ENCODE measurements around the gene RBFOX2. TPM values are rescaled to one million over a fixed set of nuclear protein-coding genes. Genes with fewer than 3 reads are reported as not detected.
"Not testable (repeated sequence)": the region's sequence is repeated elsewhere in the genome, so short reads cannot be mapped to it uniquely, and the experiment has no call there.

RBFOX2 gene
- polyA plus RNA-seq, 1 donor: 190 TPM

- DNase-seq: no peak
Measured at GRCh38 chr22:35818897-35819296, 209.7 kb downstream of the RBFOX2 start.

GRCh38 chr22:35812600-35812999 lies 216.0 kb downstream of the RBFOX2 start:
- DNase-seq: no peak

GRCh38 chr22:35811670-35812069 lies 217.0 kb downstream of the RBFOX2 start:
- DNase-seq: no peak

GRCh38 chr22:35809816-35810215 lies 218.8 kb downstream of the RBFOX2 start:
- no peak for DNase-seq

- DNase-seq: no peak
Measured at GRCh38 chr22:35808377-35808776, 220.2 kb downstream of the RBFOX2 start.

GRCh38 chr22:35806668-35807067 lies 222.0 kb downstream of the RBFOX2 start:
- not testable (repeated sequence) for DNase-seq

GRCh38 chr22:35805466-35805865 lies 223.2 kb downstream of the RBFOX2 start:
- DNase-seq: no peak

GRCh38 chr22:35804421-35804820 lies 224.2 kb downstream of the RBFOX2 start:
- DNase-seq: no peak

- DNase-seq: no peak
Measured at GRCh38 chr22:35802885-35803284, 225.7 kb downstream of the RBFOX2 start.

GRCh38 chr22:35801301-35801700 lies 227.3 kb downstream of the RBFOX2 start:
- not testable (repeated sequence) for DNase-seq

- DNase-seq: no peak
Measured at GRCh38 chr22:35799150-35799549, 229.5 kb downstream of the RBFOX2 start.

- DNase-seq: no peak
Measured at GRCh38 chr22:35797411-35797810, 231.2 kb downstream of the RBFOX2 start.

- no peak for DNase-seq
Measured at GRCh38 chr22:35795476-35795875, 233.1 kb downstream of the RBFOX2 start.

- no peak for DNase-seq
Measured at GRCh38 chr22:35792506-35792905, 236.1 kb downstream of the RBFOX2 start.

GRCh38 chr22:35791788-35792187 lies 236.8 kb downstream of the RBFOX2 start:
- DNase-seq: not testable (repeated sequence)

GRCh38 chr22:35785181-35785923 lies 243.3 kb downstream of the RBFOX2 start:
- no peak for DNase-seq

- DNase-seq: no peak
Measured at GRCh38 chr22:35784633-35785032, 244.0 kb downstream of the RBFOX2 start.

- no peak for DNase-seq
Measured at GRCh38 chr22:35783943-35784614, 244.5 kb downstream of the RBFOX2 start.

GRCh38 chr22:35782504-35782903 lies 246.1 kb downstream of the RBFOX2 start:
- DNase-seq: no peak

- no peak for DNase-seq
Measured at GRCh38 chr22:35781898-35782297, 246.7 kb downstream of the RBFOX2 start.

- DNase-seq: no peak
Measured at GRCh38 chr22:35777335-35777975, 251.2 kb downstream of the RBFOX2 start.

GRCh38 chr22:35775339-35775738 lies 253.3 kb downstream of the RBFOX2 start:
- DNase-seq: no peak

GRCh38 chr22:35769974-35770373 lies 258.6 kb downstream of the RBFOX2 start:
- DNase-seq: no peak
